ENCODE measurements around the gene TELO2.

The TELO2 gene

GRCh38 chr16:1550069-1550468 is 56.9 kb downstream of the TELO2 start:
- Histone ChIP-seq H3K4me1 (ENCODE audit: low read length) (no peaks in the 10 kb centered on the region), H3K27ac (ENCODE audit: low read length) (no peak overlapping the region), H3K9me3 (ENCODE audit: insufficient read depth, low read length) (no peaks in the 10 kb centered on the region), H3K4me3 (ENCODE audit: low read length) (no peak overlapping the region), H3K9ac (ENCODE audit: low read length) (no peak overlapping the region), H3K27me3 (ENCODE audit: low read depth, low read length) (no peaks in the 10 kb centered on the region), H3K36me3 (replicated peaks; ENCODE audit: low read depth, low read length) (no peaks in the 10 kb centered on the region), H2AFZ (ENCODE audit: low read depth, low read length) (no peak overlapping the region), H4K20me1 (ENCODE audit: insufficient read depth, low read length) (no peaks in the 10 kb centered on the region), H3K79me2 (ENCODE audit: low read length) (no peaks in the 10 kb centered on the region), H3K4me2 (ENCODE audit: low read length) (no peak overlapping the region)
- TF ChIP-seq EZH2phosphoT487 (IDR thresholded peaks at IDR 0.05; ENCODE audit: low read depth), result no peak
- TF ChIP-seq, protein P1, sequence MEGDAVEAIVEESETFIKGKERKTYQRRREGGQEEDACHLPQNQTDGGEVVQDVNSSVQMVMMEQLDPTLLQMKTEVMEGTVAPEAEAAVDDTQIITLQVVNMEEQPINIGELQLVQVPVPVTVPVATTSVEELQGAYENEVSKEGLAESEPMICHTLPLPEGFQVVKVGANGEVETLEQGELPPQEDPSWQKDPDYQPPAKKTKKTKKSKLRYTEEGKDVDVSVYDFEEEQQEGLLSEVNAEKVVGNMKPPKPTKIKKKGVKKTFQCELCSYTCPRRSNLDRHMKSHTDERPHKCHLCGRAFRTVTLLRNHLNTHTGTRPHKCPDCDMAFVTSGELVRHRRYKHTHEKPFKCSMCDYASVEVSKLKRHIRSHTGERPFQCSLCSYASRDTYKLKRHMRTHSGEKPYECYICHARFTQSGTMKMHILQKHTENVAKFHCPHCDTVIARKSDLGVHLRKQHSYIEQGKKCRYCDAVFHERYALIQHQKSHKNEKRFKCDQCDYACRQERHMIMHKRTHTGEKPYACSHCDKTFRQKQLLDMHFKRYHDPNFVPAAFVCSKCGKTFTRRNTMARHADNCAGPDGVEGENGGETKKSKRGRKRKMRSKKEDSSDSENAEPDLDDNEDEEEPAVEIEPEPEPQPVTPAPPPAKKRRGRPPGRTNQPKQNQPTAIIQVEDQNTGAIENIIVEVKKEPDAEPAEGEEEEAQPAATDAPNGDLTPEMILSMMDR (IDR thresholded peaks at IDR 0.05; ENCODE audit: low read depth, low read length), result no peak

DNA sequence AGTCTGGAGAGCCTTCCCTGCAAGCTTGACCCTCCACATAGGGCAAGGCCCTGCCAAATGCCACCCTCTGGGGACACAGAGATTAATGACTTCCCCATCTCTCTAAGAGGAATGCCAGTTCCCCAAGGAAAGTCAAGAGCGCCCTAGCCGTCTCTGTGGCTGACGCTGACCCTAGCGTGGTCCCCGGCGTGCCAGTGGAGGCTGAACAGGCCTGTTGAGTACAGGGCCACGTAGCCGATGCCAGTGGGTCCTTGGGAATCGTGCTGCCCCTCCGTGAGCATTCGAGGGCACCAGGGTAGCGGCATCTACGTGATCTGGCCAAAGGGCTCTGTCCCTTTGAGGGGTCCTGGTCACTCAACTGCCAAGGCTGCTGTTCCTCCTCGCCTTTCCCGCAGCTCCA is 57.5 kb downstream of the TELO2 start:
- H2AFZ ChIP-seq (ENCODE audit: low read depth, low read length), result no peak overlapping the region
- no peaks in the 10 kb centered on the region for H3K79me2 ChIP-seq (ENCODE audit: low read length)
- no peak overlapping the region for H3K4me3 ChIP-seq (ENCODE audit: low read length)
- TF ChIP-seq, protein P1 (IDR thresholded peaks at IDR 0.05; ENCODE audit: low read depth, low read length), result no peak
- TF ChIP-seq EZH2phosphoT487 (IDR thresholded peaks at IDR 0.05; ENCODE audit: low read depth), result no peak
- no peaks in the 10 kb centered on the region for H4K20me1 ChIP-seq (ENCODE audit: insufficient read depth, low read length)
- H3K4me2 ChIP-seq (ENCODE audit: low read length), result no peak overlapping the region
- no peak overlapping the region for H3K27ac ChIP-seq (ENCODE audit: low read length)
- H3K27me3 ChIP-seq (ENCODE audit: low read depth, low read length), result no peaks in the 10 kb centered on the region
- H3K9ac ChIP-seq (ENCODE audit: low read length), result no peak overlapping the region
- no peaks in the 10 kb centered on the region for H3K4me1 ChIP-seq (ENCODE audit: low read length)
- no peaks in the 10 kb centered on the region for H3K36me3 ChIP-seq (replicated peaks; ENCODE audit: low read depth, low read length)
- no peaks in the 10 kb centered on the region for H3K9me3 ChIP-seq (ENCODE audit: insufficient read depth, low read length)

- Histone ChIP-seq H3K36me3 (replicated peaks; ENCODE audit: low read depth, low read length) (no peaks in the 10 kb centered on the region), H3K27ac (ENCODE audit: low read length) (no peak overlapping the region), H3K4me1 (ENCODE audit: low read length) (no peaks in the 10 kb centered on the region), H3K4me2 (ENCODE audit: low read length) (no peak overlapping the region), H3K9me3 (ENCODE audit: insufficient read depth, low read length) (no peaks in the 10 kb centered on the region), H3K79me2 (ENCODE audit: low read length) (no peaks in the 10 kb centered on the region), H3K4me3 (ENCODE audit: low read length) (no peak overlapping the region), H3K27me3 (ENCODE audit: low read depth, low read length) (no peaks in the 10 kb centered on the region), H4K20me1 (ENCODE audit: insufficient read depth, low read length) (no peaks in the 10 kb centered on the region), H2AFZ (ENCODE audit: low read depth, low read length) (no peak overlapping the region), H3K9ac (ENCODE audit: low read length) (no peak overlapping the region)
- TF ChIP-seq EZH2phosphoT487 (IDR thresholded peaks at IDR 0.05; ENCODE audit: low read depth), result no peak
- TF ChIP-seq, protein P1 (IDR thresholded peaks at IDR 0.05; ENCODE audit: low read depth, low read length), result no peak
Measured at GRCh38 chr16:1551166-1551565, 58.0 kb downstream of the TELO2 start.

- Histone ChIP-seq H3K27me3 (ENCODE audit: low read depth, low read length) (no peaks in the 10 kb centered on the region), H3K4me2 (ENCODE audit: low read length) (no peak overlapping the region), H3K9me3 (ENCODE audit: insufficient read depth, low read length) (no peaks in the 10 kb centered on the region), H3K27ac (ENCODE audit: low read length) (no peak overlapping the region), H3K4me3 (ENCODE audit: low read length) (no peak overlapping the region), H3K4me1 (ENCODE audit: low read length) (no peaks in the 10 kb centered on the region), H3K36me3 (replicated peaks; ENCODE audit: low read depth, low read length) (no peaks in the 10 kb centered on the region), H2AFZ (ENCODE audit: low read depth, low read length) (no peak overlapping the region), H3K9ac (ENCODE audit: low read length) (no peak overlapping the region), H3K79me2 (ENCODE audit: low read length) (no peaks in the 10 kb centered on the region), H4K20me1 (ENCODE audit: insufficient read depth, low read length) (no peaks in the 10 kb centered on the region)
- TF ChIP-seq, protein P1 (IDR thresholded peaks at IDR 0.05; ENCODE audit: low read depth, low read length), result no peak
- TF ChIP-seq EZH2phosphoT487 (IDR thresholded peaks at IDR 0.05; ENCODE audit: low read depth), result no peak
Measured at GRCh38 chr16:1552129-1552528, 59.0 kb downstream of the TELO2 start.
